ENCODE results near the gene HAPLN2. TPM values are rescaled to one million over a fixed set of nuclear protein-coding genes. Genes with fewer than 3 reads are reported as not detected.
A peak's percentile ranks its signal among the peaks of the same experiment; 100 is the strongest.
"Not testable (repeated sequence)": the region's sequence is repeated elsewhere in the genome, so short reads cannot be mapped to it uniquely, and the experiment has no call there.

HAPLN2 gene
- total and polyA plus RNA-seq, 8 donors = 0.38 to 0.46 TPM; not detected in 6

GRCh38 chr1:156601892-156602291 lies 17.3 kb upstream of the HAPLN2 start:
- DNase-seq (peak in 1 of 6 donors; percentile 38), ATAC-seq (no peak), FAIRE-seq (no peak)
- intact Hi-C loops (cut with DNase I) = loop anchor here in 1 of 3 donors (10.0 kb wide), 1 partner anchor 147 kb away; no protein-coding TSS in a partner anchor
- WGBS, 2 donors = 70 to 75% methylated on average over 12 of the region's 12 CpGs
- peak overlapping the region in 3 of 4 donors; percentile 28 to 66 (median 63) for H3K27ac ChIP-seq
- peaks cover 6 to 16% (median 12%) of the 10 kb centered on the region in 3 donors for H3K4me1 ChIP-seq
- peak overlapping the region; percentile 45 to 76 (median 65) for H3K4me3 ChIP-seq
- TF ChIP-seq CTCF (IDR thresholded peaks at IDR 0.05) = no peak
- no peaks in the 10 kb centered on the region for H3K9me3 ChIP-seq
- no peaks in the 10 kb centered on the region for H3K36me3 ChIP-seq
- H3K27me3 ChIP-seq = no peaks in the 10 kb centered on the region

GRCh38 chr1:156602557-156602993 lies 16.6 kb upstream of the HAPLN2 start:
- Histone ChIP-seq H3K9me3 (no peaks in the 10 kb centered on the region), H3K36me3 (no peaks in the 10 kb centered on the region), H3K4me1 (peaks cover 6 to 16% (median 12%) of the 10 kb centered on the region in 3 donors), H3K27me3 (no peaks in the 10 kb centered on the region), H3K4me3 (no peak overlapping the region), H3K27ac (no peak overlapping the region)
- intact Hi-C loops (cut with DNase I) = loop anchor here in 1 of 3 donors (10.0 kb wide), 1 partner anchor 148 kb away; no protein-coding TSS in a partner anchor
- ATAC-seq (no peak), FAIRE-seq (no peak), DNase-seq (peak in 1 of 6 donors; percentile 12)
- WGBS, 2 donors = 32 to 37% methylated on average over 9 to 10 of the region's 10 CpGs
- no peak for TF ChIP-seq CTCF (IDR thresholded peaks at IDR 0.05)

GRCh38 chr1:156607344-156607743 lies 11.9 kb upstream of the HAPLN2 start:
- H3K27ac ChIP-seq = not testable (repeated sequence)
- intact Hi-C loops (cut with DNase I) = loop anchor here in 1 of 3 donors (10.0 kb wide), 1 partner anchor 153 kb away; no protein-coding TSS in a partner anchor

GRCh38 chr1:156608036-156608674 lies 11.1 kb upstream of the HAPLN2 start:
- H3K4me3 ChIP-seq = no peak overlapping the region
- no peaks in the 10 kb centered on the region for H3K36me3 ChIP-seq
- H3K27me3 ChIP-seq = no peaks in the 10 kb centered on the region
- intact Hi-C loops (cut with DNase I) = loop anchor here in 1 of 3 donors (10.0 kb wide), 1 partner anchor 153 kb away; no protein-coding TSS in a partner anchor
- DNase-seq (peak in 4 of 6 donors; percentile 7 to 61 (median 46)), ATAC-seq (peak; percentile 80 to 99 (median 98)), FAIRE-seq (peak; percentile 23)
- H3K27ac ChIP-seq = no peak overlapping the region
- TF ChIP-seq CTCF (IDR thresholded peaks at IDR 0.05) = peak; percentile 22 to 60 (median 54)
- H3K4me1 ChIP-seq = no peaks in the 10 kb centered on the region
- no peaks in the 10 kb centered on the region for H3K9me3 ChIP-seq
- 23 to 26% methylated on average over 7 of the region's 7 CpGs for WGBS, 2 donors

More at GRCh38 chr1:156607344-156607743, 11.9 kb upstream of the HAPLN2 start:
- not testable (repeated sequence) for DNase-seq, H3K36me3 ChIP-seq, H3K4me3 ChIP-seq, H3K4me1 ChIP-seq, FAIRE-seq, H3K9me3 ChIP-seq, H3K27me3 ChIP-seq, ATAC-seq
- WGBS, 2 donors = 65 to 81% methylated on average over 4 of the region's 4 CpGs

- H3K4me3 ChIP-seq = no peak overlapping the region
- no peak overlapping the region for H3K27ac ChIP-seq
- peak in 3 of 4 donors; percentile 62 to 83 (median 71) for ATAC-seq
- H3K27me3 ChIP-seq = no peaks in the 10 kb centered on the region
- DNase-seq = peak in 1 of 6 donors; percentile 46
- 29 to 31% methylated on average over 6 of the region's 6 CpGs for WGBS, 2 donors
- no peak for FAIRE-seq
- intact Hi-C loops (cut with DNase I) = loop anchor here in 1 of 3 donors (10.0 kb wide), 1 partner anchor 154 kb away; no protein-coding TSS in a partner anchor
- peak in 1 of 4 donors; percentile 20 for TF ChIP-seq CTCF (IDR thresholded peaks at IDR 0.05)
- H3K4me1 ChIP-seq = no peaks in the 10 kb centered on the region
- no peaks in the 10 kb centered on the region for H3K9me3 ChIP-seq
- H3K36me3 ChIP-seq = no peaks in the 10 kb centered on the region
These were observed 10.2 kb upstream of the HAPLN2 start for GRCh38 chr1:156608981-156609380.

GRCh38 chr1:156610072-156610471 lies 9.1 kb upstream of the HAPLN2 start:
- H3K27ac ChIP-seq; H3K4me1 ChIP-seq; FAIRE-seq; ATAC-seq; H3K36me3 ChIP-seq; H3K9me3 ChIP-seq; H3K27me3 ChIP-seq; H3K4me3 ChIP-seq; intact Hi-C loops (cut with DNase I): not testable (repeated sequence)
- DNase-seq = peak in 1 of 6 donors; percentile 6
- 72 to 84% methylated on average over 9 of the region's 9 CpGs for WGBS, 2 donors
